Measurements from ENCODE around the gene CCDC33.

DNA sequence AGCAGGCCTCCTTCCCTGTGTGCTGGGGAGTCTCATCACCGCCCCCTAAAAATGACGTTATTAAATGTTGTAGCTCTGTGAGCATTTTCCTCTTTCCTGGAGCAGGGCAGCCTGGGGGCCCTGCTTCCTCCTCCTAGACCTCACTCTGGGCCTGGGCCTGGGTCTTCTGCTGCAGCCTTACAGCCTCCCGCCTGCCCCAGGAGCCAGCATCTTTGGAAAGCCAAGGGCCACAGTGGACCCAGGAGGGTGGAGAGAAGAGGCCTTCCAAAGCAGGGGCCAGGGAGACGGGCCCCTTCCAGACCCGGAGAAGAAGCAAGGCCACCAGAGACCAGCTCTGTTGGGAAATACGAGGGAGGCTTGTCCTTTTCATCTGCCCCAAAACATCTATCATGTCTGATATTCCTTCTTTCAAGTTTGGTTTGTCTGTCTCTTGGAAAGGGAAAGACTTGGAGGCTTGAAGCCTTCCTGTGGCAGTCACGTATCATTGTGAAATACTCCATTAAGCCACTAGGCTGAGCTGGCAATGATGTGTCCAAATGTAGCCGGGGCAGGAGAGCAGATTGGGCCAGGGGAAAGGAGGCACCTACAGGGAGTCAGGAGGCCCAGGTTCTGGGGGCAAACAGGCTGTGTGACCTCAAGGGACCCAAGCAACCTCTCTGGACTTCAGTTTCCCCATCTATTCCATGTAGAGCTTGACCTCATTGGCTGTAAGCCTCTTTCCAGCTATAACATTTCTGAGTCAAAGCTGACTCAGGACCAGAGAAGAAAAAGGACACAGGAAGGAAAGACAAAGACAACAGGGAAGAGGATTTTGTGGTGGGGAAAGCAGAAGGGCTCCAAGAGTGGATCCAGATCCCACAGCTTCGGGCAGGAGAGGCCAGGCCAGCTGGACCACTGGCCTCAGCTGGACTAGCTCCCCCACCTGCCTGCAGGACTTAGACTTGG lies 100.2 kb downstream of the CCDC33 start:
- TF ChIP-seq, protein P1, sequence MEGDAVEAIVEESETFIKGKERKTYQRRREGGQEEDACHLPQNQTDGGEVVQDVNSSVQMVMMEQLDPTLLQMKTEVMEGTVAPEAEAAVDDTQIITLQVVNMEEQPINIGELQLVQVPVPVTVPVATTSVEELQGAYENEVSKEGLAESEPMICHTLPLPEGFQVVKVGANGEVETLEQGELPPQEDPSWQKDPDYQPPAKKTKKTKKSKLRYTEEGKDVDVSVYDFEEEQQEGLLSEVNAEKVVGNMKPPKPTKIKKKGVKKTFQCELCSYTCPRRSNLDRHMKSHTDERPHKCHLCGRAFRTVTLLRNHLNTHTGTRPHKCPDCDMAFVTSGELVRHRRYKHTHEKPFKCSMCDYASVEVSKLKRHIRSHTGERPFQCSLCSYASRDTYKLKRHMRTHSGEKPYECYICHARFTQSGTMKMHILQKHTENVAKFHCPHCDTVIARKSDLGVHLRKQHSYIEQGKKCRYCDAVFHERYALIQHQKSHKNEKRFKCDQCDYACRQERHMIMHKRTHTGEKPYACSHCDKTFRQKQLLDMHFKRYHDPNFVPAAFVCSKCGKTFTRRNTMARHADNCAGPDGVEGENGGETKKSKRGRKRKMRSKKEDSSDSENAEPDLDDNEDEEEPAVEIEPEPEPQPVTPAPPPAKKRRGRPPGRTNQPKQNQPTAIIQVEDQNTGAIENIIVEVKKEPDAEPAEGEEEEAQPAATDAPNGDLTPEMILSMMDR (conservative IDR thresholded peaks at IDR 0.05; ENCODE audit: low read depth, low read length), result no peak
- TF ChIP-seq EZH2 (IDR thresholded peaks at IDR 0.05; ENCODE audit: low read length, unreplicated experiment) (no peak), EZH2phosphoT487 (IDR thresholded peaks at IDR 0.05; ENCODE audit: borderline replicate concordance, low read length) (no peak)

Measured in PC-3 (cell line).